OCI-LY1 (cell line): ENCODE measurements around the gene FBLN2.

Experiments used
- H2AFZ ChIP-seq: fragments of 200-600 bp; sonication (generic), shearing (Covaris generic); 2 replicates; pipeline ENCODE4 v1.6.0; 2014; ENCODE audit warnings: antibody characterized with exemption, mild to moderate bottlenecking, low read length
- H3F3A ChIP-seq: fragments of 200-600 bp; sonication (generic), shearing (Covaris generic); 2 replicates; pipeline ENCODE4 v1.6.0; 2014; ENCODE audit warnings: mild to moderate bottlenecking, antibody characterized with exemption, low read length, moderate library complexity; ENCODE audit not compliant: insufficient read depth
- H3K27ac ChIP-seq: fragments of 200-600 bp; sonication (generic); 2 replicates; pipeline ENCODE4 v1.5.1; 2014; ENCODE audit warnings: low read length, mixed run types, mild to moderate bottlenecking, low read depth; ENCODE audit not compliant: poor library complexity, severe bottlenecking
- H3K27me3 ChIP-seq: fragments of 200-600 bp; sonication (generic); 2 replicates; pipeline ENCODE4 v1.6.0; 2014; ENCODE audit warnings: antibody characterized with exemption, mild to moderate bottlenecking, low read length, moderate library complexity; ENCODE audit not compliant: insufficient read depth
- H3K36me3 ChIP-seq: fragments of 200-600 bp; sonication (generic); 2 replicates; pipeline ENCODE4 v1.6.1; 2014; ENCODE audit warnings: mild to moderate bottlenecking, antibody characterized with exemption, low read length, moderate library complexity, mixed read lengths; ENCODE audit not compliant: insufficient read depth
- H3K4me1 ChIP-seq: fragments of 200-600 bp; sonication (generic); 2 replicates; pipeline ENCODE4 v1.5.1; 2014; ENCODE audit warnings: mild to moderate bottlenecking, low read length, moderate library complexity; ENCODE audit not compliant: insufficient read depth, severe bottlenecking
- H3K4me2 ChIP-seq: fragments of 200-600 bp; sonication (generic), shearing (Covaris generic); 2 replicates; pipeline ENCODE4 v1.6.1; 2014; ENCODE audit warnings: low read length
- H3K4me3 ChIP-seq: fragments of 200-600 bp; sonication (generic); 2 replicates; pipeline ENCODE4 v1.5.1; 2014; ENCODE audit warnings: low read length, low read depth, mild to moderate bottlenecking, mixed read lengths; ENCODE audit not compliant: poor library complexity, severe bottlenecking
- H3K79me2 ChIP-seq: fragments of 200-600 bp; shearing (Covaris generic); 2 replicates; pipeline ENCODE4 v1.6.1; 2016; ENCODE audit warnings: mixed run types, low read length, mixed read lengths; ENCODE audit not compliant: insufficient read depth
- H3K9ac ChIP-seq: fragments of 200-600 bp; sonication (generic), shearing (Covaris generic); 2 replicates; pipeline ENCODE4 v1.6.1; 2014; ENCODE audit warnings: mild to moderate bottlenecking, low read length, mixed read lengths
- H3K9me2 ChIP-seq: fragments of 200-600 bp; sonication (generic), shearing (Covaris generic); 2 replicates; pipeline ENCODE4 v1.6.1; 2014; ENCODE audit warnings: low read depth, mild to moderate bottlenecking, low read length, mixed read lengths
- H3K9me3 ChIP-seq: fragments of 200-600 bp; shearing (Covaris generic); 2 replicates; pipeline ENCODE4 v1.6.1; 2014; ENCODE audit warnings: low read length, mixed read lengths
- H4K20me1 ChIP-seq: fragments of 200-600 bp; sonication (generic), shearing (Covaris generic); 2 replicates; pipeline ENCODE4 v1.6.0; 2016; ENCODE audit warnings: mild to moderate bottlenecking, low read length; ENCODE audit not compliant: insufficient read depth
- EZH2 ChIP-seq: fragments of 200-600 bp; sonication (generic), shearing (Covaris generic); IDR thresholded peaks from 2 replicates; pipeline ENCODE4 v1.8.0; 2017; ENCODE audit warnings: borderline replicate concordance, mixed run types, mild to moderate bottlenecking, antibody characterized with exemption, low read length, moderate library complexity, mixed read lengths
- TF ChIP-seq, protein P1 (sequence below): fragments of 200-600 bp; sonication (generic), shearing (Covaris generic); IDR thresholded peaks from 2 replicates; pipeline ENCODE4 v1.5.1; 2017; ENCODE audit warnings: mild to moderate bottlenecking, antibody characterized with exemption, low read length, moderate library complexity, mixed read lengths

FBLN2 gene

DNA sequence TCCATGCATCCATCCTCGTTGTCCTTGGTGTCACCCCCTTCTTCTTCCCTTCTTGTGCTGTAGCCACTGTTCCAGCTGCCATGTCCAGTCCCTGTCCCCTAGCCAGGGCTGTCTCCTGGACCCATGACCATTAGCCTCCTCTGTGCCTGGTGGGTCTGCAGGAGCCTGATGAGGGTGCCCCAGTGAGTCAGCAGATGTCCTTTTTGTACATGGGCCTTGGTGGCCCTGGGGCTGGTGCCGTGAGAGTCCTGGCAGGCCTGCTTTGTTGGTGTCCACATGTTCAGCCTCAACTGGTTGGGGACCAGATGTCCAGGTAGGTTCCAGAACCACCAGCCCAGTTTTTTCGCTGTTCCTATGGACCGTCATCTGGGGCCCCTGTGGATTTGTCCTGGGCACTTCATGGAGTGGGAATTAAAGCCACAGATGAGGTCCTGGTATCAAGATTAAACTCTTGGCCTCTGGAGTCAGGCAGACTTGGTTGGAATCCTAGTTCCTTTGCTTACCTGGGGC, 66.1 kb downstream of the FBLN2 start:
- TF ChIP-seq EZH2: no peak
- TF ChIP-seq, protein P1, sequence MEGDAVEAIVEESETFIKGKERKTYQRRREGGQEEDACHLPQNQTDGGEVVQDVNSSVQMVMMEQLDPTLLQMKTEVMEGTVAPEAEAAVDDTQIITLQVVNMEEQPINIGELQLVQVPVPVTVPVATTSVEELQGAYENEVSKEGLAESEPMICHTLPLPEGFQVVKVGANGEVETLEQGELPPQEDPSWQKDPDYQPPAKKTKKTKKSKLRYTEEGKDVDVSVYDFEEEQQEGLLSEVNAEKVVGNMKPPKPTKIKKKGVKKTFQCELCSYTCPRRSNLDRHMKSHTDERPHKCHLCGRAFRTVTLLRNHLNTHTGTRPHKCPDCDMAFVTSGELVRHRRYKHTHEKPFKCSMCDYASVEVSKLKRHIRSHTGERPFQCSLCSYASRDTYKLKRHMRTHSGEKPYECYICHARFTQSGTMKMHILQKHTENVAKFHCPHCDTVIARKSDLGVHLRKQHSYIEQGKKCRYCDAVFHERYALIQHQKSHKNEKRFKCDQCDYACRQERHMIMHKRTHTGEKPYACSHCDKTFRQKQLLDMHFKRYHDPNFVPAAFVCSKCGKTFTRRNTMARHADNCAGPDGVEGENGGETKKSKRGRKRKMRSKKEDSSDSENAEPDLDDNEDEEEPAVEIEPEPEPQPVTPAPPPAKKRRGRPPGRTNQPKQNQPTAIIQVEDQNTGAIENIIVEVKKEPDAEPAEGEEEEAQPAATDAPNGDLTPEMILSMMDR: no peak

DNA sequence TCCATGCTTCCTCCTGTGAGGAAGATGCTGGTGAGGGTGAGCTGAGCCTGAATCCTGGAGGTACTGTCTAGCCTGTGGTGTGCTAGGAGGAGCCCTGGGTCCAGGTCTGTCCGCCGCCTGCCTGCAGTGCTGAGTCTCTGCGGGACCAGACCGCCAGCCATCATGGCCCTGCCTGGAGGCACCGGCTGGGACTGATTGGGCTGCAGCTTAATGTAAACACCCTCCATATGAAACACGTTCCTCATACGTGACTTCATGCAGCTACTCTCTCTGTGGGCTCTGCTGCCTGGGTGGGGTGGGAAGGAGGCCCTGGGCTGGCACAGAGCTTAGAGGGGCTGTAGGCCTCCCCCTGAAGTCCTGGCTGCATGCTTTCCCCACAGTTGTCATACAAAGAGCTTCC, 67.4 kb downstream of the FBLN2 start:
- no peak overlapping the region for H3K4me2 ChIP-seq
- H4K20me1 ChIP-seq: no peaks in the 10 kb centered on the region
- no peaks in the 10 kb centered on the region for H3K9me3 ChIP-seq
- H3K4me1 ChIP-seq: no peaks in the 10 kb centered on the region
- no peak overlapping the region for H2AFZ ChIP-seq
- no peaks in the 10 kb centered on the region for H3F3A ChIP-seq
- no peak overlapping the region for H3K9ac ChIP-seq
- H3K27me3 ChIP-seq: no peaks in the 10 kb centered on the region
- no peak overlapping the region for H3K27ac ChIP-seq
- H3K4me3 ChIP-seq: no peak overlapping the region
- no peaks in the 10 kb centered on the region for H3K36me3 ChIP-seq
- no peaks in the 10 kb centered on the region for H3K79me2 ChIP-seq
- no peaks in the 10 kb centered on the region for H3K9me2 ChIP-seq
- no peak for TF ChIP-seq EZH2
- TF ChIP-seq, protein P1: no peak

More for the DNA sequence above, 66.1 kb downstream of the FBLN2 start:
- H3F3A ChIP-seq: no peaks in the 10 kb centered on the region
- H3K36me3 ChIP-seq: no peaks in the 10 kb centered on the region
- H3K27me3 ChIP-seq: no peaks in the 10 kb centered on the region
- no peak overlapping the region for H3K4me2 ChIP-seq
- H3K4me3 ChIP-seq: no peak overlapping the region
- no peaks in the 10 kb centered on the region for H3K79me2 ChIP-seq
- no peaks in the 10 kb centered on the region for H4K20me1 ChIP-seq
- no peaks in the 10 kb centered on the region for H3K4me1 ChIP-seq
- no peak overlapping the region for H3K27ac ChIP-seq
- H3K9ac ChIP-seq: no peak overlapping the region
- no peaks in the 10 kb centered on the region for H3K9me3 ChIP-seq
- no peaks in the 10 kb centered on the region for H3K9me2 ChIP-seq
- no peak overlapping the region for H2AFZ ChIP-seq

DNA sequence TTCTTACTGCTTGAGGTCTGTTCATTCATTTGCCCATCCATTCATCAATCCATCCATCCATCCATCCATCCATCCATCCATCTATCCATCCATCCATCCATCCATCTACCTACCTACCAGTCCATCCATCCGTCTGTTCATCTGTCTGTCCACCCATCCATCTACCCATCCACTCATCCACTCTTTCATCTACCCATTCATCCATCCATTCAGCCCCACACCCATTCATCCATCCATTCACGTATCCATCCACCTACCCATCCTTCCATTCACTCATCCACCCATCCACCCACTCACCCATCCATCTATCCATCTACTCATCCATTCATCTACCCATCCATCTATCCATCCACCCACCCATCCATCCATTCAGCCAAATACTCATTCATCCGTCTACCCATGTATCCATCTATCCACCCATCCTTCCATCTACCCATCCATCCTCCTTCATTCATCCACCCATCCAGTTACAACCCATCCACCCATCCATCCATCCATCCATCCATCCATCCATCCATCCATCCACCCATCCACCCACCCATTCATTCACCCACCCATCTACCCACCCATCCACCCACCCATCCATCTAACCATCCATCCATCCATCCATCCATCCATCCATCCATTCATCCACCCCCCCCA, 68.3 kb downstream of the FBLN2 start:
- Histone ChIP-seq H3K4me2 (no peak overlapping the region), H3K27ac (no peak overlapping the region), H2AFZ (no peak overlapping the region), H3K27me3 (no peaks in the 10 kb centered on the region), H3K4me3 (no peak overlapping the region), H3K79me2 (no peaks in the 10 kb centered on the region), H3F3A (no peaks in the 10 kb centered on the region), H3K4me1 (no peaks in the 10 kb centered on the region), H4K20me1 (no peaks in the 10 kb centered on the region), H3K36me3 (no peaks in the 10 kb centered on the region), H3K9me3 (no peaks in the 10 kb centered on the region), H3K9ac (no peak overlapping the region), H3K9me2 (no peaks in the 10 kb centered on the region)
- no peak for TF ChIP-seq EZH2
- TF ChIP-seq, protein P1: no peak
